GM13977 (cell line): ENCODE data around the gene ADD3.

Experiments
- DNase-seq: peaks from one replicate; pipeline ENCODE4 v3.0.0; 2012; ENCODE audit warnings: low spot score
- CTCF ChIP-seq: IDR thresholded peaks from 2 replicates; pipeline ENCODE4 v1.5.1; 2012; ENCODE audit warnings: mild to moderate bottlenecking, control low read depth; ENCODE audit not compliant: insufficient read depth; ENCODE audit errors: extremely low read depth, missing control alignments
- in situ Hi-C: fragments of 300-500 bp; cut with MboI; formaldehyde crosslinking; loops from one replicate; pipeline ENCODE4 v1.12.0; 2022; ENCODE audit warnings: low sequenced_read_pairs, low pct_unique_long_range_greater_than_20kb, mixed read lengths, inconsistent platforms; ENCODE audit not compliant: unreplicated experiment

Gene ADD3

GRCh38 chr10:110158051-110159005, 150.5 kb downstream of the ADD3 start:
- TF ChIP-seq CTCF = no peak
- in situ Hi-C loops = no loop called here
- DNase-seq = no peak

- TF ChIP-seq CTCF = no peak
- DNase-seq = no peak
- in situ Hi-C loops = no loop called here
Measured at GRCh38 chr10:110160081-110160480, 152.3 kb downstream of the ADD3 start.

- no peak for TF ChIP-seq CTCF
- DNase-seq = no peak
- in situ Hi-C loops = no loop called here
Measured at GRCh38 chr10:110160522-110160921, 152.7 kb downstream of the ADD3 start.

- DNase-seq = no peak
- in situ Hi-C loops = no loop called here
- no peak for TF ChIP-seq CTCF
Measured at GRCh38 chr10:110162741-110163145, 155.0 kb downstream of the ADD3 start.

- TF ChIP-seq CTCF = no peak
- DNase-seq = no peak
- in situ Hi-C loops = no loop called here
Measured at GRCh38 chr10:110163192-110163773, 155.5 kb downstream of the ADD3 start.

- DNase-seq = no peak
- TF ChIP-seq CTCF = no peak
- in situ Hi-C loops = no loop called here
Measured at GRCh38 chr10:110163841-110164240, 156.1 kb downstream of the ADD3 start.
